ENCODE results near the gene CD40. TPM values are rescaled to one million over a fixed set of nuclear protein-coding genes. Genes with fewer than 3 reads are reported as not detected.

CD40 gene
- total RNA-seq, 1 experiment from 2014 or later, result 6.3 TPM

- Histone ChIP-seq H3K27me3 (ENCODE audit: low read length) (no peaks in the 10 kb centered on the region), H3K9me2 (replicated peaks; ENCODE audit: insufficient read depth, low read length) (no peaks in the 10 kb centered on the region), H3K4me1 (ENCODE audit: low read length) (no peaks in the 10 kb centered on the region), H3K27ac (ENCODE audit: low read length) (no peak overlapping the region), H2AFZ (ENCODE audit: low read length) (no peak overlapping the region), H3K9ac (ENCODE audit: low read length) (no peak overlapping the region), H4K20me1 (ENCODE audit: insufficient read depth, low read depth, low read length) (no peaks in the 10 kb centered on the region), H3K9me3 (ENCODE audit: low read length) (no peaks in the 10 kb centered on the region), H3K79me2 (ENCODE audit: low read length) (no peaks in the 10 kb centered on the region), H3K4me2 (ENCODE audit: low read depth, low read length, poor library complexity, severe bottlenecking) (no peak overlapping the region), H3K4me3 (ENCODE audit: low read length) (no peak overlapping the region), H3K36me3 (ENCODE audit: insufficient read depth, low read length) (no peaks in the 10 kb centered on the region)
- no peak for DNase-seq
Measured at GRCh38 chr20:46175127-46175494, 57.0 kb downstream of the CD40 start.

DNA sequence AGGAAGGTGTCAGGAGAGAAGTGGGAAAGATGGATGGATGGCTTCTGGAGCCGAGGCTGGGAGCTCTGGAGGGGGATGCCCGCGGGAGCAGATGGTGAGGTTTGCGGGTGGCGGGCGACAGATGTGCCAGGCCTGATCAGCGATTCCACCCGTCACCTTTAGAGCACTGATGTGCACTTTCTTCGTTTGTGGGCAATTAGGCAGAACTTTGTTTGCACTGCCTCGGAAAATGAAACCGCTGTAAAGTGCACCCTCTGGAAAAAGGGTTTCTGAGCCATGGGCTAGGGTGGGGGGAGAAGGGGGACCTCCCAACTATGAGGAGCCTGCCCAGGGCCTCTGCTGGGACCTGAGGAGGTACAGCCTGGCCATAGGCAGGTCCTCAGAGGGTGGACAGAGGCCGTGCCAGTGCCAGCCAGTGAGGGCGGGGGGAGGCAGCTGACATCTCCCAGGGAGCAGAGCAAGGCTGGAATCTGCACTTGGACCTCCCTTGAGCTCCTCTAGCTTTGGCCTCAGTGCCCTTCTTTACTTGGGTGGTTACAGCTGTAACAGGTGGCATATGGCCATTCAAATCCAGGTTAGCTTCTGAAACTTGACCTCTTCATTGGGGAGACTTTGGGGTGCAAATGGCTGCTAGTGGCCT, 58.7 kb downstream of the CD40 start:
- no peak overlapping the region for H3K4me3 ChIP-seq (ENCODE audit: low read length)
- no peak for DNase-seq
- H3K9me3 ChIP-seq (ENCODE audit: low read length), result no peaks in the 10 kb centered on the region
- H3K27ac ChIP-seq (ENCODE audit: low read length), result no peak overlapping the region
- H3K36me3 ChIP-seq (ENCODE audit: insufficient read depth, low read length), result no peaks in the 10 kb centered on the region
- no peak overlapping the region for H3K9ac ChIP-seq (ENCODE audit: low read length)
- no peaks in the 10 kb centered on the region for H3K27me3 ChIP-seq (ENCODE audit: low read length)
- H3K9me2 ChIP-seq (replicated peaks; ENCODE audit: insufficient read depth, low read length), result no peaks in the 10 kb centered on the region
- H4K20me1 ChIP-seq (ENCODE audit: insufficient read depth, low read depth, low read length), result no peaks in the 10 kb centered on the region
- H3K79me2 ChIP-seq (ENCODE audit: low read length), result no peaks in the 10 kb centered on the region
- H3K4me1 ChIP-seq (ENCODE audit: low read length), result no peaks in the 10 kb centered on the region
- no peak overlapping the region for H3K4me2 ChIP-seq (ENCODE audit: low read depth, low read length, poor library complexity, severe bottlenecking)
- H2AFZ ChIP-seq (ENCODE audit: low read length), result no peak overlapping the region

GRCh38 chr20:46177768-46178167, 59.7 kb downstream of the CD40 start:
- H3K36me3 ChIP-seq (ENCODE audit: insufficient read depth, low read length), result no peaks in the 10 kb centered on the region
- H3K27me3 ChIP-seq (ENCODE audit: low read length), result no peaks in the 10 kb centered on the region
- H3K9ac ChIP-seq (ENCODE audit: low read length), result no peak overlapping the region
- DNase-seq, result no peak
- H3K4me2 ChIP-seq (ENCODE audit: low read depth, low read length, poor library complexity, severe bottlenecking), result no peak overlapping the region
- no peaks in the 10 kb centered on the region for H3K4me1 ChIP-seq (ENCODE audit: low read length)
- no peaks in the 10 kb centered on the region for H3K9me3 ChIP-seq (ENCODE audit: low read length)
- H2AFZ ChIP-seq (ENCODE audit: low read length), result no peak overlapping the region
- H3K79me2 ChIP-seq (ENCODE audit: low read length), result no peaks in the 10 kb centered on the region
- H3K9me2 ChIP-seq (replicated peaks; ENCODE audit: insufficient read depth, low read length), result no peaks in the 10 kb centered on the region
- H4K20me1 ChIP-seq (ENCODE audit: insufficient read depth, low read depth, low read length), result no peaks in the 10 kb centered on the region
- no peak overlapping the region for H3K27ac ChIP-seq (ENCODE audit: low read length)
- H3K4me3 ChIP-seq (ENCODE audit: low read length), result no peak overlapping the region

- Histone ChIP-seq H3K9ac (ENCODE audit: low read length) (no peak overlapping the region), H3K36me3 (ENCODE audit: insufficient read depth, low read length) (no peaks in the 10 kb centered on the region), H2AFZ (ENCODE audit: low read length) (no peak overlapping the region), H3K27me3 (ENCODE audit: low read length) (no peaks in the 10 kb centered on the region), H3K79me2 (ENCODE audit: low read length) (no peaks in the 10 kb centered on the region), H3K4me3 (ENCODE audit: low read length) (no peak overlapping the region), H3K9me3 (ENCODE audit: low read length) (no peaks in the 10 kb centered on the region), H4K20me1 (ENCODE audit: insufficient read depth, low read depth, low read length) (no peaks in the 10 kb centered on the region), H3K4me2 (ENCODE audit: low read depth, low read length, poor library complexity, severe bottlenecking) (no peak overlapping the region), H3K9me2 (replicated peaks; ENCODE audit: insufficient read depth, low read length) (no peaks in the 10 kb centered on the region), H3K4me1 (ENCODE audit: low read length) (no peaks in the 10 kb centered on the region), H3K27ac (ENCODE audit: low read length) (no peak overlapping the region)
- no peak for DNase-seq
Measured at GRCh38 chr20:46178891-46179290, 60.8 kb downstream of the CD40 start.

Other genes with a start within 250 kb of the CD40 start
- gene ZSWIM1, start 237.1 kb upstream of the CD40 start, total RNA-seq (2014; rRNA removed; shearing (Covaris generic); ENCODE audit: low replicate concordance), result 10.8 and 19.0 TPM in 2 replicates
- 4.7 TPM in 1 of 2 replicates, not detected in the other for gene SPATA25, start 230.7 kb upstream of the CD40 start, total RNA-seq (2014; rRNA removed; shearing (Covaris generic); ENCODE audit: low replicate concordance)
- gene NEURL2, start 227.1 kb upstream of the CD40 start, total RNA-seq (2014; rRNA removed; shearing (Covaris generic); ENCODE audit: low replicate concordance), result 3.1 and 4.3 TPM in 2 replicates
- 39.5 and 52.9 TPM in 2 replicates for gene CTSA, start 227.0 kb upstream of the CD40 start, total RNA-seq (2014; rRNA removed; shearing (Covaris generic); ENCODE audit: low replicate concordance)
- gene PLTP, start 206.2 kb upstream of the CD40 start, total RNA-seq (2014; rRNA removed; shearing (Covaris generic); ENCODE audit: low replicate concordance), result 19.8 and 29.0 TPM in 2 replicates
- 10.0 and 12.0 TPM in 2 replicates for gene PCIF1, start 183.6 kb upstream of the CD40 start, total RNA-seq (2014; rRNA removed; shearing (Covaris generic); ENCODE audit: low replicate concordance)
- 13.2 and 20.3 TPM in 2 replicates for gene ZNF335, start 146.1 kb upstream of the CD40 start, total RNA-seq (2014; rRNA removed; shearing (Covaris generic); ENCODE audit: low replicate concordance)
- not detected in 2 replicates for gene MMP9, start 109.4 kb upstream of the CD40 start, total RNA-seq (2014; rRNA removed; shearing (Covaris generic); ENCODE audit: low replicate concordance)
- not detected in 2 replicates for gene SLC12A5, start 89.1 kb upstream of the CD40 start, total RNA-seq (2014; rRNA removed; shearing (Covaris generic); ENCODE audit: low replicate concordance)
- gene NCOA5, start 28.4 kb upstream of the CD40 start, total RNA-seq (2014; rRNA removed; shearing (Covaris generic); ENCODE audit: low replicate concordance), result 20.4 and 32.8 TPM in 2 replicates
- 5.5 and 6.4 TPM in 2 replicates for gene CDH22, start 190.2 kb downstream of the CD40 start, total RNA-seq (2014; rRNA removed; shearing (Covaris generic); ENCODE audit: low replicate concordance)

Measured in Karpas-422 (cell line).